HG03575 (cell line): Measurements from ENCODE around the gene ACSF3.
"Not testable (repeated sequence)": the region's sequence is repeated elsewhere in the genome, so short reads cannot be mapped to it uniquely, and the experiment has no call there.

ENCODE experiments used
- ATAC-seq: cut with Tn5 transposase; IDR thresholded peaks from one replicate; pipeline ENCODE4 v1.9.1; 2021; ENCODE audit not compliant: unreplicated experiment, insufficient number of reproducible peaks, low FRiP score; ENCODE audit errors: extremely low read depth

The ACSF3 gene

DNA sequence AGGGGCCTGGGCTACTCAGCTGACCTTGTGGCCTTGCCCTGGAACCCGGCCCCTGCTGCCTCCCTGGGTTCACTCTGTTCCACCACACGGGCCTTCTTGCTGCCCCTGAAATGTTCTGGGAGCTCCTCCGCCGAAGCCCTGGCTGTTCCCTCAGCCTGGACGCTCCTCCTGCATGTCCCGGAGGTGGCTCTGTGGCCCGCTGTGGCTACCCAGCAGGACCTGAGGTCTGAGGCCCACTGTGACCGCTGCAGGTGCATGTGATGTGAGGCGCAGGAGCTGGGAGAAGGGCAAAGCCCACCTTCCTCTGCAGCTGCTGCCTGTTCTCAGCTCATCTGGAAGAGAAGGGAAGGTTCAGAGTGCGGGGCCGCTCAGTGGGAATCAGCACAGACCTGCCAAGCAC is 38.9 kb upstream of the ACSF3 start:
- no peak for ATAC-seq

DNA sequence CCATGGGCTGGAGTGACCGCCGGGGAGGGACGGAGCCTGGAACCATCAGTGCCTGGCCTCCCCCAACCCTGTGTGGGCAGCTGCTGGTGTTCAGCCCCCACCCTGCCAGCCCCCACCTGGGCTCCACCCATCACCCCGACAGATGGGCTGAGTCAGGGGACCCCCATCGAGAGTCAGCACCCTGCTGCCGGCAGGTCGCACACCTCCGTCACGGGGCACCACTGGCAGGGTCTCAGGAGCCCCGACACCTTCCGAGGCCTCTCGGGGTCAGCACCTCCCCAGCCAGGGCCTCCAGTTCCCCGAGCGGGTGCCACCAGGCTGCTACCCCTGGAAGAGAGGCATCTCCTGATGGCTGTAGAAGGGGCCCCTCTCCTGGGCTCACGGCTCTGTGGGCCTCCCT is 38.3 kb upstream of the ACSF3 start:
- ATAC-seq = no peak

DNA sequence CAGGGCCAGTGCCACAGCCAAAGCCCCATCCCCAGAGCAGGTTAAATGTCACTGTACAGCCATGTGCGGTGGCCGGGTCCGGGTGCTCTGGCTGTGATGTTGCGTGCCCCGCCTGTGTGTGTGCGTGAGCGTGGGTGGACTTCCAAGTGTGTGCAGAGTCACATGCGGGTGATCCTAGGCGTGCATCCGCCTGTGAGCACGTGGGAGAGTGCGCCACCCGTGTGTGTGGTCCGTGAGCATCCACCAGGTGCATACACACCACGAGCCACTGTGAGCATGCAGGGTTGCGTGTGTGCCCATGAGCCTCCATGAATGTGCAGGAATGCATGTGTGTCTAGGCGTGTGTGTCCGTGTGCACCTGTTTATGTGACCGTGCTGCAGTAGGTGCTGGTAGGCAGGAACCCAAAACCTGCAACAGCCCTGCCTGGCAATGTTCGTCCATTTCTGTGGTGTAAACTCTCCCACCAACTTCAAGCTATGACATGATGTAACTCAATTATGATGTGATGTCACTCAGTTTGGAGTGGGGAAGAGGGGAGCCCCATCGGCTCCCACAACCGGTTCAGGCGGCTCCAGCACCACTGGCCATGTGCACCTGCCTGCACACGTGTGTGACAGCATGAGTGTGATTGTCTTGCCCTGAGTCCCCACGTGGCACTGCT is 37.6 kb upstream of the ACSF3 start:
- no peak for ATAC-seq

DNA sequence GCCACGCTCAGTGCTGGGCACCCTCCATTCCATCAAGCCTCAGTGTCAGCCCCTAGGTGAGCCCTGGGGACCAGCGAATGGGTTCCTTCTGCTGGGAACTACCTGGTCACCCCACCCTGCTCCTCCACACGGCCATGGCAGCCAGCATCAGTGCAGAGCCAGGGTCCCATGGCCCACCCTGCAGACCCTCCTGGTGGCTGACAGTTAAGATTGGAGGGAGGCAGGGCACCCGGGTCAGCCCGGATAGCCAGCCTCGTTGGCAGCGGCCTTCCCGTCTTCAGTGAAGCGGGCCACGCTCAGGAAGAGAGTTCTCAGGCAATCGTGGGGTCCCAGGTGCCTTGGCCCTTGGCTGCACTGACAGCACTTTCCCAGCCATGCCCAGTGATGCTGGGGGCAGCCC is 37.1 kb upstream of the ACSF3 start:
- no peak for ATAC-seq

DNA sequence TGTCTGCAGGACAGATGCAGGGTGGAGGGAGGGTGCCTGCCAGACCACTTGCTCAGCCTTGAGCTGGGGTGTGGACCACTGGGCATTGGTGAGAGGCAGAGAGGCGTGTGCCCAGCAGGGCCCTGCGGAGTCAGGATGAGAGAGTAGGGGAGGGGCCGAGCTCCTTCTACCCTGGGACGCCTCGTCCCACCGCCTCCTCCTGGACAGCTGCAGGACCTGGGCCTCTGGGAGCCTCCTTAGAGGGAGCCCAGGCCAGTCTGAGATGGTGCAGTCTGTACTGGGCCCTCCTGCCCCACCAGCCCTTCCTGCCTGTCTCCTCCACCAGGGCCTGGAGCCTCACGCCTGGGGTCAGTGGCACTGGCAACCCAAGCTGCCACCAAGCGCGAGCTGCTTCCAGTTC is 35.9 kb upstream of the ACSF3 start:
- no peak for ATAC-seq

DNA sequence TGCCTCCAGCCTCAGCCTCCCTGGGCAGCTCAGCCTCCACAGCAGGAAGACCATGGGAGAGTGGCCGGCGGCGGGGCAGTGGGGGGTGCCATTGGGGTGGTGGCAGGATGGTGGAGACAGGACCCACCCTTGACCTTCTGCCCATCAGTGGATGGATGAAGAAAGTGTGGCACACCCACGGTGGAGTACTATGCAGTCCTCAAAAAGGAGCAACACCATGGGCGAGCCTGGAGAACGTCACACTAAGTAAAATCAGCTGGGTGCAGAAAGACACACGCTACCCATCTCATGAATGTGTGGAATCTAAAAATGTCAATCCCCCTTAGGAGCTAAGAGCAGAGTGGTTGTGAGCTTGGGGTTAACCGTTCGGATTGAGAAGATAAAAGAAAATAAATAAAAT is 34.8 kb upstream of the ACSF3 start:
- no peak for ATAC-seq

DNA sequence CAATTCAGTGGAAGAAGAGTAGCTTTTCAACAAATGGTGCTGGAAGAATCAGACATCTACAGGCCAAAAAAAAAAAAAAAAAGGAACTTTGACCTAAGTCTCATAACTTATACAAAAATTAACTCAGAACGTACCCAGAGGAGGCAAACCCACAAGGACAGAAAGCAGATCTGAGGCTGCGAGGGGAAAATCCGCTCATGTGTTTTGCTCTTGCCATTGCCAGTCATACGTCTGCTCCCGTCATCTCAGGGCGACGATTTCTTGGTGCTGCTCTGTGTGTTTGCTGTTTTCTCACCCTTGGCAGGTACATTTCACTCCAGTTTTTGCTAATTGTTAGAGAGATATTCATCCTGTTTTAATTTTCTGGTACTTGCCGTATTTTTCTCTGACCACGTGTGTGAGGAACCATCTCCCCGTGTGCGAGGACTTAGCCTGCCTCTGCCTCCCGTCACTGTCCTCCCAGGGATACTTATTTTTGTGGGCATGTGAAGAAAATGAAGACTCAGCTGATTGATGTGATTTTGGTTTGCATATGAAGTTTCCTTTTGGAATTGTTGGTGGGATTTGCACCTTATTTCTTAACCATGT is 33.4 kb upstream of the ACSF3 start:
- ATAC-seq = no peak

DNA sequence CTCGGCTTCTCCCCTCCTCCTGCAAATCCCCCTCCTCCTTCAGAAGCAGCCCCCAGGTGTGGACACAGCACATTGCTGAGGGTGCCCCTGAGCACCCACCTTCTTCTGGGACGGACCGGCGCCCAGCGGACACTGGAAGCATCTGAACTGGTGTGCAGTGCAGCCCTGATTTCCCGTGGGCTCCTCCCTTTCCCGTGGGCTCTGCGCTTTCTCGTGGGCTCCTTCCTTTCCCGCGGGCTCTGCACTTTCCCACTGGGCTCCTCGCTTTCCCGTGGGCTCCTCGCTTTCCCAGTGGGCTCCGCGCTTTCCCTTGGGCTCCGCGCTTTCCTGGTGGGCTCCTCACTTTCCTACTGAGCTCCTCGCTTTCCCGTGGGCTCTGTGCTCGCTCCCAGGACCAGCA is 32.6 kb upstream of the ACSF3 start:
- ATAC-seq = no peak

DNA sequence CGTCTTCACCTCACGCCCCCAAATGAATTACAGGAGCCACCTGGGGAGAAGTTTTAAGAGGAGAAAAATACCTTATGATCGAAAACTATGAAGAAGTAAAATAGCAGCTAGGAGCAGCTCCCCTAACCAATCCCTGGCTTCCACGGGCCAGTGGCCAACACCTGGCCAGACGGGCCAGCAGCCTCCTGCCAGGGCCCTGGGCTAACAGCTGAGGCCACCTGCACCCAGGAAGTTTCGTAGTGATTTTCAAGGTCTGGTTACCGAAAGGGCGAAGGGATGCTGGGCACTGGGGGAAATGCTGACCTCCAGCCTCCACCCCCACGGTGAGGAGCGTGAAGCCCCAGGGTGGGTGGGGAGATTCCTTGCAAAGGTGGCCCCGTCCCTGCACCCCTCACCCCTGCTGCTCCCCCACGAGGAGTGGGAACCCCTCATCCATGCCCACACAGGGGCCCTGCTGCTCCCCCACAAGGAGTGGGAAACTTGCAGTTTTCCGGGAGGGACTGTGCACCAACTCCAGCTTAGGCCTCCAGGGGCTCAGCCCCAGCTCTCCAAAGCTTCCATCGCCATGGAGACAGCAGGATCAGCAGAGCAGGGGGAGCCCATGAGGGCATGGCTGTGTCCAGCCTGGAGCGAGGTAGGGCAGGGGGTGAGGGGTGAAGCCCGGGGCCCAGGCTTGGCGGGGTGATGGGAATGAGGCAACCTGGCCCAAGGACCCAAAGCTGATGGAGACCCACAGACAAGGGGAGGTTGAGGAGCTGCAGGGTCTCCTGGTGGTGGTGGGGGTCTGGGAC is 31.9 kb upstream of the ACSF3 start:
- ATAC-seq = no peak

DNA sequence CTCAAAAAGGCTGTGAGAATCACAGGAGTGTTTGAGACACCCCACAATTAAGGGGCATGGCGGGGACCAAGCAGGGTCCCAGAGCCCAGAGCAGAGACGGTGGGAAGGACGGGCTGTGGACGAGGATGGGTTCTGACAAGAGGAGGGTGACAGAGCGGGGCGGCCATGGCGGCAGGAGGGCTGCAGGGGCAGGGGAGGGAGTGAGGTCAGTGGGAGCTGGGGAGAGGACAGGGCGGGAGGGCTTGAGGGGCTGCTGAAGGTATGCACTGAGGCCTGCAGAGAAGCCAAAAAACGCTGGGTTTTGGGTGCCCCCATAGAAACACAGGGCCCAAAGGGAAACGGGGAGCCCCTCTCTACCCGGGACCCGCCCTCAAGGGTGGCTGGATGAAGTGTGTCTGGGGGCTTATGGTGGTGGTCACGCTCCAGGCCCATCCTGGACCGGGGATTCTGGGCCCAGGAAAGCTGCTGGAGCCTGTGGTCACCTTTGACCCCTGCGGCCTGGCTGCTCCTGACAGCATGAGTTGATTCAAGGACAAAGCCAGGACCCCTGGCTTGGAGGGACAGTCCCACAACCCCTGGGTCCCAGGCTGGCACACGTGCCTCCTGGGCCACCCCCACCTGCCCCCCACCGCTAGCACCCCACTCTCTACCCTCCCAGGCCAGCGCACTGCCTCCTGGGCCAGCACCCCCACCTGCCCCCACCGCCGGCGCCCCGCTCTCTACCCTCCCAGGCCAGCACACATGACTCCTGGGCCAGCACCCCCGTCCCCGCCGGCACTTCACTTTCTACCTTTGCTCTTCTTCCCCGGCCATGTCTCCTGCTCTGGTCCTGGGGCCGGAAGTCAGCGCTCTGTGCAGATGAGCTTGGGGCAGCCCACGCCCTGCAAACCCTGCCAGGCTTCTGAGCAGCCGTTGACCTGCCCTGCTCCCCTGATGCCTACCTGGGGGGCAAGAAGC is 31.0 kb upstream of the ACSF3 start:
- ATAC-seq = no peak

DNA sequence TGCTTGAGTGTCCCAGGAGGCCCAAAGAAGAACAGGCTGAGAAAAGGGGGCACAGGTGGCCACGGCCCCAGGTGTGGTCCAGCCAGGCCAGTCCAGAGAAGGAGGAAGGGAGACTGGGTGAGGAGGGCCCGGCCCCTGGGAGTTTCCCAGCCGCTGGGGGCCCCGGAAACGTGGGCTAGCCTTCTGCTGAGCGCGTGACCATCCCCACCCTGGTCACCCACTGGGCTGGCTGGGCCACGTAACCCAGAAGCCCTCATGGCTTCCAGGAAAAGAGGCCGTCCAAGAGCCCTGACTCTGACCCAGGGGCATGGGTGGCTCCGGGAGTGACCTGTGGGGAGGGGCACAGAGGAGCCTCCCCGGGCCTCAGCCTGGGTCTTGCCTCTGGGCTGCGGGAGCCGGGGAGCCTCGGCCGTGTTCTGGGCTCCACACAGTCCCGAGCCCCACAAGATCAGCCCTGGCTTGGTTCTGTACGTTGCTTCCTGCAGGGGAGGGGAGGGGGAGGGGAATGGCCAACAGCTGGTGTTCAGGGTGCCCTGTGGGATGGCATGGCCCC is 29.8 kb upstream of the ACSF3 start:
- ATAC-seq = no peak

DNA sequence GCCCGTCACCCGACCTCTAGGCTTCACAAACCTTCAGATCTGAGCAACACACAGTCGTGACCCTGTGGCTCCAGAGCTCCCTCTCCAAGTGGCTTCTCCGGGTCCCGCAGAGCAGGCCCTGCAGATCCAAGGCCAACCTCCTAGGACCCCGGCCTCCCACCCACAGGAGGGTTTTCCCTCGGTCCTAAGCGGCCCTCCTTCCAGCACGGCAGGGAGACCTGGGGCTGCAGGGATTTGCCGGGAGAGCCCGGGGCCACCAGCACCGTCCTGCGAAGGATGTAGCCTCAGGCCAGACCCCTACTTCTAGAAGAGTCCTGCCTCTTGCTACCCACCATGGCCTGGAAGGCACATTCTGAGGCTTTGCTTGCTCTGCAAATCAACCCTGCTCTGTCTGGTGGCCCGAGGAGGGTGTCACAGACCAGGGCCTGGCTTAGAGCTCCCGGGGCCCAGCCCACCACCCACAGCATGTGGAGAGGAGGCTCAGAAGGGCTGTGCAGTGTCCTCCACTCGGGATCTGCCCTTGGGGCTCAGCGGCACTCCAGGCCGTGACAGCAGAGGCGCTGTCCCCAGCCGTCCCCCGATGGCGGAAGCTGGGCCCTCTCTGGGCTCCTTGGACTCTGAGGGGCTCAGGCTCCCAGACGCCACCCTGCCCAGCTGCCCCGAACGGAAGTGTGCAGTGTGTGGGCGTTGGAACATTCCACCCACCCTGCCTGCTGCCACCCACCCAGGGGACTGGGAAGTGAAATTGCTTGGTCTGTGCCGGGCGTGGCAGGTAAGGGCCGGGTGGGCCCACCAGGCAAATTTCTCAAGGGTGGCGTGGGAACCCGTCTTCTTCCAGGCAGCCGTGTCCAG is 28.8 kb upstream of the ACSF3 start:
- ATAC-seq = no peak

DNA sequence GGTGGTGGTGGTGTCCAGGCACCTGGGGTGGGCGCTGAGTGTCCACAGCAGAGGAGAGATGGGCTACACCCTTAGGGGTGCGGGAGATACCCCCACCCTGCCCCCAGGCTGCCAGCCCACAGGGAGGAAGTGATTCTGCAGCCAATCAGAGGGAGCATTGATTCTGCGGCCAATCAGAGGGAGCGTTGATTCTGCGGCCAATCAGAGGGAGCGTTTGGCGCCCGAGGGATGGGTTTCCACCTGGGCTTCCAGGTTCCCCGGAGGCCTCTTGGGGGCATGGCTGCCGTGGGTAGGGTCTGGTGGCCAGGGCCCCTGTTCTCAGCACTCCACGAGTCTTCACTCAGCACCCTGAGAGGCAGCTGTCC is 28.2 kb upstream of the ACSF3 start:
- ATAC-seq = no peak

DNA sequence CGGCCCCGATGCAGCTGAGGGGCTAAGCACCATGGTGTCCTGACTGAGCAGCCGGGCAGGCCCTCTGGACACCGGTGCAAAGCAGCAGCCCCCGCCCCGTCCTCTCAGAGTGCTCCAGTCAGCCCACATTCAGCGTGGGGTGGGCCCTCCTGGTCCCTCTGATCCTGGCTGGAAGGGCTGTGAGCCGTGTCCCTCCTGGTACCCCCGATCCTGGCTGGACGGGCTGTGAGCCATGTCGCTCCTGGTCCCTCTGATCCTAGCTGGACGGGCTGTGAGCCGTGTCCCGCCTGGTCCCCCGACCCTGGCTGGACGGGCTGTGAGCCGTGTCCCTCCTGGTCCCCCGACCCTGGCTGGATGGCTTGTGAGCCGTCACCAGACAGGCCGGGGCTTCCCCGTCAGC is 26.9 kb upstream of the ACSF3 start:
- ATAC-seq = no peak

DNA sequence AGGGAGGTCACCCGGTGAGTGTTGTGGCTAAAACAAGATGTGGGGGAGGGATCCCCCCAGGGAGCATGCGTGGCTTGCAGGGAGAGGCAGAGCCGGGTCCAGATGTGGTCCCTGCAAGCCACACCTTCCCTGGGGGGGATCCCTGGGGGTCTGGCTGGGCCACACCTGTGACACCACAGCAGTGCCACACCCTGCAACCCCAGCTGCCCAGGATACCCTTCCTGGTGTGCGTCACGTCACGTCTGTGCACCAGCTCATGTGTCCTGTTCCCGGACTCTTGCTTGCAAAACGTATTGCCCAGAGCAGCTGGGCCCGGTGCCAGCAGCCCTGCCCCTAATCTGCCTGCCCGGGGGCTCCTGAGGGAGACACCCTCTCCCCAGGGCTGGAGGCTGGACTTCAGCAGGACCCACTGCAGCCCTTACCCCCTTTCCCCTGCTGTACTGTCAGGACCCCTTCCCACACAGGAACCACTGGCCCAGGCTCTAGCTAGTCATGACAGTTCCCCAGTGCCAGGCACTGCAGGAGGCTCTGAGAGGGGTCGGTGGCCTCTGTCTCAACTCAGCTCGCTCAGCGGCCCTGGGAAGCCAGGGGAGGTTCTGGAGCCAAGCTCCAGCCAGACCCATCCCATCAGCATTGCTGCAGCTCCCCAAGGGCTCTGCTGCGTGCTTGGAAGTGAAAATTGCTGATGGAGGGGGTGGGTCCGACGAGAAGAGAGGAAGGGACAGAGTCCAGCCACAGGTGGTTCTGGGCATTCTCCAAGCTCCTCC is 25.8 kb upstream of the ACSF3 start:
- ATAC-seq = no peak

DNA sequence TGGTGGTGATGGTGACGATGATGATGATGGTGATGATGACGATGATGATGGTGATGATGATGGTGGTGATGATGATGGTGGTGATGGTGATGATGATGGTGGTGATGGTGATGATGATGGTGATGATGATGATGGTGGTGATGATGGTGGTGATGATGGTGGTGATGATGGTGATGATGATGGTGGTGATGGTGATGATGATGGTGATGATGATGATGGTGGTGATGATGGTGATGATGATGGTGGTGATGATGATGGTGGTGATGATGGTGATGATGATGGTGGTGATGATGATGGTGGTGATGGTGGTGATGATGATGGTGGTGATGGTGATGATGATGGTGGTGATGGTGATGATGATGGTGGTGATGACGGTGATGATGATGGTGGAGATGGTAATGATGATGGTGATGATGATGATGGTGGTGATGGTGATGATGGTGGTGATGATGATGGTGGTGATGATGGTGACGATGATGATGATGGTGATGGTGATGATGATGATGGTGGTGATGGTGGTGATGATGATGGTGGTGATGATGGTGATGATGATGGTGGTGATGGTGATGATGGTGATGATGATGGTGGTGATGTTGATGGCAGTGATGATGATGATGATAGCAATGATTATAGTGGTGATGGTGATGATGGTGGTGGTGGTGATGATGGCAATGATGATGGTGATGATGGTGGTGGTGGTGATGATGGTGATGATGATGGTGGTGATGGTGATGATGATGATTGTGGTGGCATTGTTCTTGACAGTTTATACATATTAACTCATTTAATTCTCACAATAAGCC is 24.6 kb upstream of the ACSF3 start:
- ATAC-seq = not testable (repeated sequence)

DNA sequence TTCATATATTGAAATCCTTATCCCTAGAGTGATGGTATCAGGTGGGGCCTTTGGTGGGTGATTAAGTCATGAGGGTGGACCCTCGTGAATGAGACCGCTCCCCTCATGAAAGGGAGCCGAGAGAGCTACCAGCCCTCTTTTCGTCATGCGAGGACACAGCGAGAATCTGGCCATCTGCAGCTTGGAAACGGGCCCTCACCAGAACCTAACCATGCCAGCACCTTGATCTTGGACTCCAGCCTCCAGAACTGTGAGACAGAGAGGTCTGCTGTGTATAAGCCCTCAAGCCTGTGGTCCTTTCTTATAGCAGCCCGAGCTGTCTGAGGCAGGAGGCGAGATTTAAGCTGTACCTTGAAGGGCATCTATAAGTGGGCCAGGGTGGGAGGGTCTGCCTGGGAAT is 23.7 kb upstream of the ACSF3 start:
- ATAC-seq = no peak
